Glutamatergic neuron (in vitro differentiated cells): ENCODE results near the gene LRRC73. TPM values are rescaled to one million over a fixed set of nuclear protein-coding genes. Genes with fewer than 3 reads are reported as not detected.
"Not testable (repeated sequence)": the region's sequence is repeated elsewhere in the genome, so short reads cannot be mapped to it uniquely, and the experiment has no call there.

Experiments used
- DNase-seq: peaks from one replicate; pipeline ENCODE4 v3.0.0; 2022
- H3K27ac Mint-ChIP-seq: one replicate; pipeline ENCODE4 v1.8.0; 2020; ENCODE audit warnings: mild to moderate bottlenecking, mixed read lengths, inconsistent platforms; ENCODE audit not compliant: unreplicated experiment
- H3K27me3 Mint-ChIP-seq: one replicate; pipeline ENCODE4 v1.8.0; 2020; ENCODE audit warnings: mild to moderate bottlenecking, moderate library complexity, mixed read lengths, inconsistent platforms; ENCODE audit not compliant: unreplicated experiment
- H3K36me3 Mint-ChIP-seq: one replicate; pipeline ENCODE4 v1.8.0; 2020; ENCODE audit warnings: mild to moderate bottlenecking, mixed read lengths, inconsistent platforms; ENCODE audit not compliant: unreplicated experiment
- H3K4me1 Mint-ChIP-seq: one replicate; pipeline ENCODE4 v1.8.0; 2020; ENCODE audit warnings: mild to moderate bottlenecking, low read depth, mixed read lengths, inconsistent platforms; ENCODE audit not compliant: unreplicated experiment
- H3K4me3 Mint-ChIP-seq: one replicate; pipeline ENCODE4 v1.8.0; 2020; ENCODE audit warnings: mild to moderate bottlenecking, mixed read lengths, inconsistent platforms; ENCODE audit not compliant: unreplicated experiment
- H3K9me3 Mint-ChIP-seq: one replicate; pipeline ENCODE4 v1.8.0; 2020; ENCODE audit warnings: mild to moderate bottlenecking, moderate library complexity, mixed read lengths, inconsistent platforms; ENCODE audit not compliant: unreplicated experiment
- total RNA-seq: library from RNA; stranded (reverse); fragmentation: NEBNext Ultra II Directional; extraction: Animal tissue kit (Norgen Biotek cat#: 25700); gene quantifications from one replicate; pipeline ENCODE4 v1.2.1, GENCODE V29; 2021; ENCODE audit not compliant: unreplicated experiment
- TF ChIP-seq, protein P1 (sequence below): fragments of 200-600 bp; sonication (generic); IDR thresholded peaks from one replicate; pipeline ENCODE4 v1.5.0; 2021; ENCODE audit not compliant: partially characterized antibody, unreplicated experiment

Gene LRRC73
- total RNA-seq, 1 donor from 2014 or later = 1.2 TPM

DNA sequence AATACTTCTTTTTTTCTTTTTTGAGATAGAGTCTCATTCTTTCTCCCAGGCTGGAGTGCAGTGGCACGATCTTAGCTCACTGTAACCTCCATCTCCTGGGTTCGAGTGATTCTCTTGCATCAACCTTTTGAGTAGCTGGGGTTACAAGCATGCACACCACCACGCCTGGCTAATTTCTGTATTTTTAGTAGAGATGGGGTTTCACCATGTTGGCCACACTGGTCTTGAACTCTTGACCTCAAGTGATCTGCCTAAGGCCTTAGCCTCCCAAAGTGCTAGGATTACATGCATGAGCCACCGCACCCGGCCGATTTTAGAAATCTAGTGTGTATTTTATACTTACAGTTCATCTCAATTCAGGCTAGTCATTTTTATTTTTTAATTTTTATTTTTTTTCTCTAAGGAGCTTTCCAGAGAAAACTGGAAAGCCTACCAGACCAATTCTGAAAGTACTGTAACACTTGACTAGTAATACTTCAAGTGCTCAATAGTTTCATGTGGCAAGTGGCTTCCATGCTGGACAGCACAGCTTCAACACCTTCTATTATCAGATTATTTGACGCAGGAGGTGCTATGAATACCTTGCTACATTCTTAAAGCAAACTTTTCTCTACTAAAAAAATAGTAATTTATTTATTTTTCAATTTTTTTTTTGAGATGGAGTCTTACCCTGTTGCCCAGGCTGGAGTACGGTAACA, 31.8 kb upstream of the LRRC73 start:
- TF ChIP-seq, protein P1, sequence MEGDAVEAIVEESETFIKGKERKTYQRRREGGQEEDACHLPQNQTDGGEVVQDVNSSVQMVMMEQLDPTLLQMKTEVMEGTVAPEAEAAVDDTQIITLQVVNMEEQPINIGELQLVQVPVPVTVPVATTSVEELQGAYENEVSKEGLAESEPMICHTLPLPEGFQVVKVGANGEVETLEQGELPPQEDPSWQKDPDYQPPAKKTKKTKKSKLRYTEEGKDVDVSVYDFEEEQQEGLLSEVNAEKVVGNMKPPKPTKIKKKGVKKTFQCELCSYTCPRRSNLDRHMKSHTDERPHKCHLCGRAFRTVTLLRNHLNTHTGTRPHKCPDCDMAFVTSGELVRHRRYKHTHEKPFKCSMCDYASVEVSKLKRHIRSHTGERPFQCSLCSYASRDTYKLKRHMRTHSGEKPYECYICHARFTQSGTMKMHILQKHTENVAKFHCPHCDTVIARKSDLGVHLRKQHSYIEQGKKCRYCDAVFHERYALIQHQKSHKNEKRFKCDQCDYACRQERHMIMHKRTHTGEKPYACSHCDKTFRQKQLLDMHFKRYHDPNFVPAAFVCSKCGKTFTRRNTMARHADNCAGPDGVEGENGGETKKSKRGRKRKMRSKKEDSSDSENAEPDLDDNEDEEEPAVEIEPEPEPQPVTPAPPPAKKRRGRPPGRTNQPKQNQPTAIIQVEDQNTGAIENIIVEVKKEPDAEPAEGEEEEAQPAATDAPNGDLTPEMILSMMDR = no peak
- Mint-ChIP-seq H3K4me1 (no peaks in the 10 kb centered on the region), H3K27me3 (no peaks in the 10 kb centered on the region), H3K4me3 (no peak overlapping the region), H3K27ac (no peak overlapping the region), H3K9me3 (no peaks in the 10 kb centered on the region), H3K36me3 (no peaks in the 10 kb centered on the region)
- no peak for DNase-seq

DNA sequence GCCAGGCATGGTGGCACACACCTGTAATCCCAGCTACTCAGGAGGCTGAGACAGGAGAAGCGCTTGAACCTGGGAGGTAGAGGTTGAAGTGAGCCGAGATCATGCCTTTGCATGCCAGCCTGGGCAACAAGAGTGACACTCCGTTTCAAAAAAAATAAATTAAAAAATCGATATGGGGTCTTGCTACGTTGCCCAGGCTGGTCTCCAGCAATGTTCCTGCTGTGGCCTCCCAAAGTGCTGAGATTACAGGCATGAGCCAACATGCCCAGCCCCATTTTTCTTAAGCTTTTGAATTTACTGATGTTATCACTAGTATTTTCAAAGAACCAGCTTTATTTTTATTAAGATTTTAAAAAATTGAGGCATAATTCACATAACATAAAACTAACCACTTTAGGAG, 30.4 kb upstream of the LRRC73 start:
- no peaks in the 10 kb centered on the region for H3K9me3 Mint-ChIP-seq
- no peaks in the 10 kb centered on the region for H3K36me3 Mint-ChIP-seq
- no peaks in the 10 kb centered on the region for H3K27me3 Mint-ChIP-seq
- TF ChIP-seq, protein P1 = no peak
- H3K4me3 Mint-ChIP-seq = no peak overlapping the region
- H3K27ac Mint-ChIP-seq = no peak overlapping the region
- no peak for DNase-seq
- H3K4me1 Mint-ChIP-seq = no peaks in the 10 kb centered on the region

DNA sequence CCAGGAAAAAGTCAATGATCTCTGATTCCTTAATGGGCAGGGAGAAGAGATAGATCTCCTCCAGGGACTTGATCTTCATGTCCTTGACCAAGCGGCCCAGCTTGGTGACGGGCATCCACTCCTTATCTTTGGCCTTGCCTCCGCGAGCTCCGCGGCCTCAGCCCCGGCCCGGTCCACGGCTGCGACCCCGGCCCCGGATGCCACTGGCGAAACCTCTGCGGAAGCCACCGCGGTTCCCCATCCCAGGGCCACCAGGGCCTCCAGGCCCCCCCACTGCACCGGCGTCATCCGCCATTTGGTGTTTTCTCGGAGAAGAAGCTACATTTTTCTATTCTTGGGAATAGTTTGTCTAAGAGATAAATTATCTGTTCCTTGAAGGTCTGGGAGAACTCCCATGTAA, 29.3 kb upstream of the LRRC73 start:
- not testable (repeated sequence) for H3K9me3 Mint-ChIP-seq, H3K4me3 Mint-ChIP-seq, DNase-seq, H3K27me3 Mint-ChIP-seq, H3K36me3 Mint-ChIP-seq, H3K27ac Mint-ChIP-seq, H3K4me1 Mint-ChIP-seq

DNA sequence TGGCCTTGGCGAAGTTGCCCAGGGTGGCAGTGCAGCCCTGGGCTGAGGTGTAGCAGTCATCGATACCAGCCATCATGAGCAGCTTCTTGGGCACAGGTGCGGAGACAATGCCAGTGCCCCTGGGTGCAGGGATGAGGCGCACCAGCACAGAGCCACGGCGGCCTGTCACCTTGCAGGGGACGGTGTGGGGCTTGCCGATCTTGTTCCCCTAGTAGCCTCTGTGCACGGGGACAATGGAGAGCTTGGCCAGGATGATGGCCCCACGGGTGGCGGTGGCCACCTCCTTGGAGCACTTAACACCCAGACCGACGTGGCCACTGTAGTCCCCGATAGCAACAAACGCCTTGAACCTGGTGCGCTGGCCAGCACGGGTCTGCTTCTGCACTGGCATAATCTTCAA, 28.8 kb upstream of the LRRC73 start:
- not testable (repeated sequence) for H3K4me1 Mint-ChIP-seq, H3K4me3 Mint-ChIP-seq, DNase-seq, H3K9me3 Mint-ChIP-seq, H3K27me3 Mint-ChIP-seq, H3K27ac Mint-ChIP-seq, H3K36me3 Mint-ChIP-seq

DNA sequence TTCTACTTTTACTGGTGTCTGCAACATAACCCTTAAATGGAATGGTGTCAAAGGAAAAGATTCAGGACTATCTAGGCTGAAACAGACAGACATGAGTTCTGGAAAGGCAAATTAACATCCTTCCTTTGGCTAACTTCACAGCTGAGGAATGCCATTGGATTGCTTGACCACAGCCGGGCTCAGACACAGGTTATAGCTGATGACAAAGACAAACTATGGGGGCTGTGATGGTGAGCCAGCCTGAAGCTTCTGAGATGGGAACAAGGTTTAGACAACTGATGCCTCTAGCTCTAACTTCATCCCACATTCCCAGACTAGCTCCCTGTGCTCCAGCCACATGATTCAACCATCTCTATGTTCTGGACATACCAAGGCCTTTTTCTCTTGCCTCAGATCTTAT, 22.1 kb upstream of the LRRC73 start:
- H3K4me1 Mint-ChIP-seq = no peaks in the 10 kb centered on the region
- no peak overlapping the region for H3K4me3 Mint-ChIP-seq
- no peaks in the 10 kb centered on the region for H3K36me3 Mint-ChIP-seq
- no peaks in the 10 kb centered on the region for H3K27me3 Mint-ChIP-seq
- no peak for DNase-seq
- no peaks in the 10 kb centered on the region for H3K9me3 Mint-ChIP-seq
- TF ChIP-seq, protein P1 = no peak
- H3K27ac Mint-ChIP-seq = no peak overlapping the region

DNA sequence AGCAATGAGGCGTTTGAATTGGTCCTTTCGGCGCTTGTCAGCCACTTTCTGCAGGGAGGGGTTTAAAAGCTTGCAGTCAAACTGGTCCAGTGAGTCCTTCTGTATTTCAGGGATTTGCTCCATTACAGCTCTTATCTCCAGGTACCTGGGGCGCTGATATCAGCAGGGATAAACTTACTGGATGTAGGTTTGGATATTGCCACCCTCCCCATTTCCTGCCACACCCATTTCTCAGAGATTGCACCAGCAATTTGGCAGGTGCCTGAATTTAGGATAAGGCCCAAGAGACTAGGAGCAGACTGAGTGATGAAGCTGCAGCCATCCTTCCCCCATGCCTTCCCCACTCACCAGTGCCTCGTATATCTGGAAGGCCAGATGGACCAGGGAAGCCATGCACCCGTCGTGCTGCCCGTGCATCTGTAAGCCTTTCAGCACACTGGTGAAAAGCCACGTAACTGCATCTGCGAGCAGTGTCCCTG, 14.4 kb upstream of the LRRC73 start:
- TF ChIP-seq, protein P1 = no peak
- Mint-ChIP-seq H3K4me3 (no peak overlapping the region), H3K9me3 (peaks cover 1% of the 10 kb centered on the region), H3K4me1 (no peaks in the 10 kb centered on the region), H3K27ac (no peak overlapping the region), H3K36me3 (no peaks in the 10 kb centered on the region), H3K27me3 (no peaks in the 10 kb centered on the region)
- no peak for DNase-seq
